Testis (tissue), 5 donors: ENCODE data around the gene OR2B2. TPM values are rescaled to one million over a fixed set of nuclear protein-coding genes. Genes with fewer than 3 reads are reported as not detected.
"Not testable (repeated sequence)": the region's sequence is repeated elsewhere in the genome, so short reads cannot be mapped to it uniquely, and the experiment has no call there.

ENCODE experiments used
- DNase-seq: peaks from one replicate; pipeline ENCODE4 v3.0.0-alpha.2; 2019
- H3K27ac ChIP-seq, 2 donors: fragments of 200-600 bp; sonication (generic); one replicate each; pipeline ENCODE4 v1.5.1; 2019
- H3K27me3 ChIP-seq: fragments of 200-600 bp; sonication (generic); one replicate; pipeline ENCODE4 v1.5.1; 2019
- H3K36me3 ChIP-seq: fragments of 200-600 bp; sonication (generic); one replicate; pipeline ENCODE4 v1.5.1; 2017; ENCODE audit warnings: low read depth; ENCODE audit errors: missing control alignments
- H3K4me1 ChIP-seq: fragments of 200-600 bp; sonication (generic); one replicate; pipeline ENCODE4 v1.5.1; 2019
- H3K4me3 ChIP-seq, 2 donors: fragments of 200-600 bp; sonication (generic); one replicate each; pipeline ENCODE4 v1.5.1; 2017 to 2019
- H3K9me3 ChIP-seq: fragments of 200-600 bp; sonication (generic); one replicate; pipeline ENCODE4 v1.5.1; 2017
- POLR2A ChIP-seq: fragments of 450-650 bp; IDR thresholded peaks from one replicate; pipeline ENCODE4 v1.6.1; 2017; ENCODE audit warnings: antibody characterized with exemption, mild to moderate bottlenecking, moderate library complexity
- WGBS, 2 donors: methylation state at CpG; one replicate each; pipeline ENCODE4 v1.1.5; 2018; 5-methylcytosine and 5-hydroxymethylcytosine counted together
- intact Hi-C: fragments of 100-400 bp; cut with DNase I; formaldehyde crosslinking; loops from one replicate; pipeline ENCODE4 v1.15.1; 2023; ENCODE audit warnings: low total_unique reads
- long read RNA-seq, 2 donors: transcript quantifications; one replicate each; lab custom pipeline, GENCODE V29; 2026
- polyA plus RNA-seq: library from polyadenylated mRNA; stranded (reverse); fragments of 350-450 nt; fragmentation: Illumina TruSeq; extraction: RNeasy Lipid Tissue Mini Kit (QIAGEN cat#74804); gene quantifications from one replicate; pipeline ENCODE4 v1.2.3, GENCODE V29; 2014; ENCODE audit warnings: low read depth, low replicate concordance; ENCODE audit not compliant: insufficient read depth
- total RNA-seq, 2 donors: library from RNA; depleted of rRNA; stranded (reverse); fragments of >200 nt; gene quantifications; one replicate each; pipeline ENCODE4 v1.2.3, GENCODE V29; 2016
- TF ChIP-seq, protein P1 (sequence below), 3 experiments: fragments of 450-650 bp in 2 of 3; fragments of 200-600 bp in 1 of 3; sonication (generic) in 1 of 3; IDR thresholded peaks; one replicate each; pipeline ENCODE4 v1.5.1; 2016 to 2019; ENCODE audit warnings: antibody characterized with exemption in 3 of 3, mild to moderate bottlenecking in 2 of 3, moderate library complexity in 1 of 3

Gene OR2B2
- not detected for total RNA-seq
- polyA plus RNA-seq: not detected
- long read RNA-seq, donor 1: 0 reads
- long read RNA-seq, donor 2: 0 reads

DNA sequence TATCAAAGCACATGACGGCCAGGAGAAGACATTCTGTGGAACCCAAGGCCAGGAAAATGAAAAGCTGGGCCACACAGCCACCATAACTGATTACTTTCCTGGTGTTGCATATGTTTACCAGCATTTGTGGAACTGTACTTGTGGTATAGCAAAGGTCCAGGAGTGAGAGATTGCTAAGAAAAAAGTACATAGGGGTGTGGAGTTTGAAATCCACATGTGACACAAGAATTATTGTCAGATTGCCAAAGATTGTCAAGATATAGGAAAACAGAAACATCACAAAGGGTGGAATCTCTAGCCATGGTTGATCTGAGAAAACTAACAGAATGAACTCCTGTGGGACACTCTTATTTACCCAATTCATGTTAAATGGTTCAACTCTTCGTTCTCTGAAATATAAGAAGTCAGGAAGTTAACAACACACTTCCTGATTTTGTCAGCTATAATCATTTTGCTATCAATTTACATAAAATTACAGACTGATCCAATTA lies at the start of gene OR2B2:
Gene OR2B2, minus strand, starts transcription at position 441 of the 491 bp plus-strand sequence. Its CDS starts 77 bp downstream, at position 364.
- no peak within 1 kb of the TSS for H3K27ac ChIP-seq
- no peaks in the 10 kb centered on the region for H3K4me1 ChIP-seq
- H3K36me3 ChIP-seq: no peaks in the 10 kb centered on the region
- no peaks in the 10 kb centered on the region for H3K9me3 ChIP-seq
- no peak for DNase-seq
- no peaks in the 10 kb centered on the region for H3K27me3 ChIP-seq
- TF ChIP-seq, protein P1, sequence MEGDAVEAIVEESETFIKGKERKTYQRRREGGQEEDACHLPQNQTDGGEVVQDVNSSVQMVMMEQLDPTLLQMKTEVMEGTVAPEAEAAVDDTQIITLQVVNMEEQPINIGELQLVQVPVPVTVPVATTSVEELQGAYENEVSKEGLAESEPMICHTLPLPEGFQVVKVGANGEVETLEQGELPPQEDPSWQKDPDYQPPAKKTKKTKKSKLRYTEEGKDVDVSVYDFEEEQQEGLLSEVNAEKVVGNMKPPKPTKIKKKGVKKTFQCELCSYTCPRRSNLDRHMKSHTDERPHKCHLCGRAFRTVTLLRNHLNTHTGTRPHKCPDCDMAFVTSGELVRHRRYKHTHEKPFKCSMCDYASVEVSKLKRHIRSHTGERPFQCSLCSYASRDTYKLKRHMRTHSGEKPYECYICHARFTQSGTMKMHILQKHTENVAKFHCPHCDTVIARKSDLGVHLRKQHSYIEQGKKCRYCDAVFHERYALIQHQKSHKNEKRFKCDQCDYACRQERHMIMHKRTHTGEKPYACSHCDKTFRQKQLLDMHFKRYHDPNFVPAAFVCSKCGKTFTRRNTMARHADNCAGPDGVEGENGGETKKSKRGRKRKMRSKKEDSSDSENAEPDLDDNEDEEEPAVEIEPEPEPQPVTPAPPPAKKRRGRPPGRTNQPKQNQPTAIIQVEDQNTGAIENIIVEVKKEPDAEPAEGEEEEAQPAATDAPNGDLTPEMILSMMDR (IDR thresholded peaks at IDR 0.05): no peak
- no peak for TF ChIP-seq POLR2A
- H3K4me3 ChIP-seq: no peak within 1 kb of the TSS
- 71 to 73% methylated on average over 2 of the region's 2 CpGs for WGBS, 2 donors
- intact Hi-C loops: no loop called here

DNA sequence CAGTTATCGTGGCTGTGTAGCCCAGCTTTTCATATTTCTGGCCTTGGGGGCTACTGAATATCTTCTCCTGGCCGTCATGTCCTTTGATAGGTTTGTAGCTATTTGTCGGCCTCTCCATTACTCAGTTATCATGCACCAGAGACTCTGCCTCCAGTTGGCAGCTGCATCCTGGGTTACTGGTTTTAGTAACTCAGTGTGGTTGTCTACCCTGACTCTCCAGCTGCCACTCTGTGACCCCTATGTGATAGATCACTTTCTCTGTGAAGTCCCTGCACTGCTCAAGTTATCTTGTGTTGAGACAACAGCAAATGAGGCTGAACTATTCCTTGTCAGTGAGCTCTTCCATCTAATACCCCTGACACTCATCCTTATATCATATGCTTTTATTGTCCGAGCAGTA lies 45.3 kb upstream of the OR2B2 start:
- Histone ChIP-seq H3K27ac (no peak overlapping the region), H3K9me3 (no peaks in the 10 kb centered on the region), H3K27me3 (no peaks in the 10 kb centered on the region), H3K4me3 (no peak overlapping the region), H3K36me3 (no peaks in the 10 kb centered on the region), H3K4me1 (no peaks in the 10 kb centered on the region)
- 65 to 73% methylated on average over 4 of the region's 4 CpGs for WGBS, 2 donors
- intact Hi-C loops: no loop called here
- no peak for DNase-seq
- no peak for TF ChIP-seq POLR2A
- TF ChIP-seq, protein P1 (IDR thresholded peaks at IDR 0.05): no peak

DNA sequence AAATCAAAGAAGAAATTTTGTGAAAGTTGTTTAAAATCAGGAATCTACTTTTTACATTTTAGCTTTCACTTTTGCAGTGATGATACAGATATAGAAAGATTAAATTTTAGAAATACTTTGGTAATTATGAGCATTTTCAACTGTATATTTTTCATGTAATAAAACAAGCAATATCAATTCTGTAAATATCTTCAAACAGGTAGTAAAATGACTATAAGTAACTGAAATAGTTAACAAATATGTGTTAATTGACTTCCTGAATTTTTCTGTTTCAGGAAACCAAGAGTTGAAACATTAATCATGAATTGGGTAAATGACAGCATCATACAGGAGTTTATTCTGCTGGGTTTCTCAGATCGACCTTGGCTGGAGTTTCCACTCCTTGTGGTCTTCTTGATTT lies 44.7 kb upstream of the OR2B2 start, which contains the start of gene OR2B6:
Gene OR2B6, plus strand, starts transcription at position 301 of the 400 bp plus-strand sequence. Its CDS starts 0 bp downstream, at position 301.
- no peak for DNase-seq
- intact Hi-C loops: no loop called here
- 52 to 57% methylated on average over 1 of the region's 1 CpG for WGBS, 2 donors
- Histone ChIP-seq H3K4me3 (no peak within 1 kb of the TSS), H3K4me1 (no peaks in the 10 kb centered on the region), H3K27ac (no peak within 1 kb of the TSS), H3K9me3 (no peaks in the 10 kb centered on the region), H3K36me3 (no peaks in the 10 kb centered on the region), H3K27me3 (no peaks in the 10 kb centered on the region)
- no peak for TF ChIP-seq POLR2A

DNA sequence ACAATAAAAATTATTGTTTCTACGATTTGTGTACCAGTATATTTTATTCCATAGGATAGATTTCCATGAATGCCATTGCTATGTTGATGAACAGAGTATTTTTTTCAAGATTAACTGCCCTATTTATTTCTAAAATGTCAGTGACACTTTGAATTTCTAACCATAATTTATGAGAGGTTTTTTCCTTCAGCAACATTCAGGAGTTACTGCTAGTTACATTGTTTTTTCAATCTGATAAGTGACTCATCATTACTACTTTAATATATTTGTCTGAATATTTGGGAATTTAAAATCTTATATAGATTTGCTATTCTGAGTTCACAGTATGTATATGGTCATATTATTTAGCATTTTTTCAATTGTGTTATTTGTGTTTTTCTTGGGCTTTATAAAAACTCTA lies 38.8 kb upstream of the OR2B2 start:
- no peaks in the 10 kb centered on the region for H3K27me3 ChIP-seq
- no peak overlapping the region for H3K4me3 ChIP-seq
- 82 to 83% methylated on average over 1 of the region's 1 CpG for WGBS, 2 donors
- no peaks in the 10 kb centered on the region for H3K4me1 ChIP-seq
- intact Hi-C loops: no loop called here
- H3K9me3 ChIP-seq: no peaks in the 10 kb centered on the region
- no peak overlapping the region for H3K27ac ChIP-seq
- H3K36me3 ChIP-seq: no peaks in the 10 kb centered on the region
- TF ChIP-seq, protein P1 (IDR thresholded peaks at IDR 0.05): no peak
- TF ChIP-seq POLR2A: no peak
- no peak for DNase-seq

- no peaks in the 10 kb centered on the region for H3K4me1 ChIP-seq
- TF ChIP-seq, protein P1 (IDR thresholded peaks at IDR 0.05): no peak
- no peak for TF ChIP-seq POLR2A
- no peaks in the 10 kb centered on the region for H3K9me3 ChIP-seq
- H3K4me3 ChIP-seq: no peak overlapping the region
- no peaks in the 10 kb centered on the region for H3K36me3 ChIP-seq
- intact Hi-C loops: no loop called here
- no peak overlapping the region for H3K27ac ChIP-seq
- DNase-seq: no peak
- WGBS, 2 donors: 84 to 89% methylated on average over 1 of the region's 1 CpG
- H3K27me3 ChIP-seq: no peaks in the 10 kb centered on the region
Observed at GRCh38 chr6:27948237-27948636, 36.0 kb upstream of the OR2B2 start.

DNA sequence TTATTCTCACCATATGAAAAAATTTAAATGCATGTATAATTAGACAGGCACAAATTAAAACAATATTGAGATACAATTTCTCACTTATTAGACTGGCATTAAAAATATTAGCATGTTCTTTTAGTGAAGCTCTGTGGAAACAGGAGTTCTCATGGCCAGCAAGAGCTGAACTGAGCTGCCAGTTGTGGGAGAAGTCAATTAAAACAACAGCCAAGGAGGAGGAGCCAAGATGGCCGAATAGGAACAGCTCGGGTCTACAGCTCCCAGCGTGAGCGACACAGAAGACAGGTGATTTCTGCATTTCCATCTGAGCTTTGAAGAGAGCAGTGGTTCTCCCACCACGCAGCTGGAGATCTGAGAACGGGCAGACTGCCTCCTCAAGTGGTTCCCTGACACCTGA lies 30.9 kb upstream of the OR2B2 start:
- H3K4me3 ChIP-seq, H3K36me3 ChIP-seq, H3K4me1 ChIP-seq, H3K27ac ChIP-seq, intact Hi-C loops, H3K27me3 ChIP-seq, H3K9me3 ChIP-seq, DNase-seq: not testable (repeated sequence)
- WGBS, 2 donors: 26 to 40% methylated on average over 6 of the region's 6 CpGs
